CD1c-positive myeloid dendritic cell (primary cell): Measurements from ENCODE around the gene CYP39A1.
"Not testable (repeated sequence)": the region's sequence is repeated elsewhere in the genome, so short reads cannot be mapped to it uniquely, and the experiment has no call there.

Source experiments
- DNase-seq: peaks from one replicate; pipeline ENCODE4 v3.0.0-alpha.2; 2016; ENCODE audit errors: extremely low spot score

The CYP39A1 gene

DNA sequence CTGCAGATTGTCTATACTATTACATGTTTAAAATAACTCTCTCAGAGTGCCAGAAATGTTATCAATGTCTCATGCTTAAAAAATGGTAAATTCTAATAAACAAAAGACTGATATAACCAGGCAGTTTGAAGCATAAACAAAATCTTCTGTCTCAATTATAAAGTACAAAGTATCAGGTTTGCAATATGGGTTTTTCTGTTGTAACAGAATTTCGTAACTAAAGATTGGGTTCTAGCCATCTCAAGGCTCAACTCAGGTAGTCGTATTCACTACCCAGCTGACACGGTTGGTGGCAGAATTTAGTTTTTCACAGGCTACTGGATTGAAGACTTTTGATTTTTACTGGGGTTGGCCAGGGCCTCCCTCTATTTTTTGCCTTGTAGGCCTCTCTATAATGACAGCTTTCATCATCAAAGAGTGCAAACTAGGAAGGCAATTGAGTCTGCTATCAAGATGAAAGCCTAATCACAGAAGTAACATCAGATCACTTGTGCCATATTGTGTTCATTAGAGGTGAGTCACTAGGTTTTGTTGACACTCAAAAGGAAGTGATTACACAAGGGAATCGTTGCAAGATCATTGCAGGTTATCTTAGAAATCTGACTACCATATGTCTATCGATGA lies 3.6 kb downstream of the CYP39A1 start:
- no peak for DNase-seq

DNA sequence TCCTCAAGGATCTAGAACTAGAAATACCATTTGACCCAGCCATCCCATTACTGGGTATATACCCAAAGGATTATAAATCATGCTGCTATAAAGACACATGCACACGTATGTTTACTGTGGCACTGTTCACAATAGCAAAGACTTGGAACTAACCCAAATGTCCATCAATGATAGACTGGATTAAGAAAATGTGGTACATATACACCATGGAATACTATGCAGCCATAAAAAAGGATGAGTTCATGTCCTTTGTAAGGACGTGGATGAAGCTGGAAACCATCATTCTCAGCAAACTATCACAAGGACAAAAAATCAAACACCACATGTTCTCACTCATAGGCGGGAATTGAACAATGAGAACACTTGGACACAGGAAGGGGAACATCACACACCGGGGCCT lies 4.5 kb downstream of the CYP39A1 start:
- DNase-seq, result not testable (repeated sequence)

DNA sequence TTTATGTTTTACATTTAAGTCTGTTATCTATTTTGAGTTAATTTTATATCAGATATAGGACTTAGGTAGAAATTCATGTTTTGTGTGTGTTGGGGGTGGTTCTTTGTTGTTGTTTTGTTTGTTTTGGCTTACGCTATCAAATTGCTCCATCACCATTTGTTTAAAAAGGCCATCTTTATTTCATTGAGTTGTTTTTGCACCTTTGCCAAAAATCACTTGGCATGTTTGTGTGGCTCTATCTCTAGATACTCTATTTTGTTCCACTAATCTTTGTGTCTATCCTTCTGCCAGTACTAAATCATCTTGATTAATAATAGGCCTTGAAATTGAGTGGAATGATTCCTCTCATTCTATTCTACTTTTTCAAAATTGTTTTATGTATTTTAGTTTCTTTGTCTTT lies 7.4 kb downstream of the CYP39A1 start:
- no peak for DNase-seq

DNA sequence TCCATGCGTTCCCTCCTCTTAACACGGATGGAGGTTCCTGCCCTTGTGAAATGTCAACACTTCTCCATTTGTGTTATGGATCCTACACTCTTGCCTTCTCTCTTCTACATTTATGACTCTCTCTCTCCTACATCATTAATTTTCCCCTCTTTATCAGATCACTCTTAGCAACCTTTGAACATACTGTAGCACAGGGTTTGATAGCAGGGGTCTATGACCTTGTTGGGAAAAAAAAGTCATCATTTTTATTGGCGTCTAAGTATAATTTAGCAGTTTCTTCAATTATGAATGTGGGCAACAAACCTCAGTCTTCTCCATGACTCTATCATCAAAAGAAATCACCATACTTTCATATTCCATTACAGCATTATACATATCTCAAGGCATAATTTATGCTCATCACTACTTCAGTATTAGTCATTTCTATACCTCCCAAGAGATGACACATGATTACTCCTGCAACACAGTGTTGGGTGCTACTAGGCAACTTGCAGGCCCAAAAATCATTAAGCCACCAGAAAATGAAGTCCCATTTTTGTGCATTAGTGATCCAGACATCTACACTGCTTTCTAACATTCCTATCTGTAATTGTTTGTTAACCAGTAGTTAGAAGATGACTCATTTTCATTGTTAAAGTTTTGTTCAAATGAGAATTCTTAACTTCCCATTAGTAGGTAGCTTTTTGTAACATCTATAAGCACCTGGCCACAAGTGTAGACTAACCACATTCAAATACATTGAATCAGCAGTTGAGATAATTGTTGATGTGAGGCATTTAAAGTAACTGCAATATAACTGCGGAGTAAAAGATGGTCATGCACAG lies 9.5 kb downstream of the CYP39A1 start:
- DNase-seq, result no peak

DNA sequence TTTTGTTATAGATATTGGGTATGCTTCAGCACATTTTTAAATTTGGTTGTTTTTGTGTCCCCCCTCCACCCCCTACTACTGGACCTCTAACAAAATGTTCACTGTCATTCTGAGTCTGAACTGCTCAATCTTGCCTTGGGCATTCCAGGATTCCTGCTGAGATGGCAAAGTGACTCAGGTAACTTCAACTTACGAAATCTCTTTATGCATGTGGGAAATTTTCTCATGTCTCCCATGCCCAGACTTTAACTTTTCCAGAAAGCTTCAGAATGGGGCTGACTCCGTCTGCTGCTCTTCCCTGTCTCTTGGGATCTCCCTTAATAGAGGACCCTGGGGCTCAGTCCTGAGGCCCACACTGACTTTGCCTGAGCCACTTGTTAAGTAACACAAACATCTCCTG lies 14.0 kb downstream of the CYP39A1 start:
- no peak for DNase-seq

DNA sequence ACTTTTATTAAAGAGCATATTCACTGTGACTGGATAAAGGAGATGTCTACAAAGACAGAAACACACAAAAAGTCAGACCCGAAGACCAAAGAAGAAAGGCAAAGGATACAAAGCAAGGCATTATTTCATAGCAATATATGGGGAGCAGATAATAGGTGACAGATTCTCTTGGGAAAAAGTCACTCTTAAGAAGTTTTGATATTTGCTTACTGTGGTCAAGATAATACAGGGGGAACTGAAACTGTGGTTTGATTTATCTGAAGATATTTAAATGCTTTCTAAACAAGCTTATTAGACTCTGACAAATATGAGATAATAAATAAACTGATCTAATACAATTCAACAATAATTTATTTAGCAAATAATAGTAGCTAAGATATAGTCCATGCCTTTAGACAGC lies 14.7 kb downstream of the CYP39A1 start:
- no peak for DNase-seq

DNA sequence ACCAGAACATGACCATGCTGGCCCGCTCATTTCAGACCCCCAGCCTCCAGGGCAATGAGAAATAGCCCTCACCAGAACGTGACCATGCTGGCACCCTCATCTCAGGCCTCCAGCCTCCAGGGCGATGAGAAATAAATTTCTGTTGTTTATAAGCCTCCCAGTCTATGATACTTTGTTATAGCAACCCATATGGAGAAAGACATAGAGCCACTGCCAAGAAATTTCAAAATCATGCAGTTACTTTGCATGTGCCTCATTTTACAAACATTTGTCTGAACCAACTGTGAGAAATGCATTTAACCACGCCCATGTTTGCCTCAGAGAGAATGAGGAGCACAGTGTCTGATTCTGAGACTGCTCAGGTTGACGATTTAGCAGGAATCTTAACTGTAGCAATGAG lies 15.5 kb downstream of the CYP39A1 start:
- DNase-seq, result no peak

DNA sequence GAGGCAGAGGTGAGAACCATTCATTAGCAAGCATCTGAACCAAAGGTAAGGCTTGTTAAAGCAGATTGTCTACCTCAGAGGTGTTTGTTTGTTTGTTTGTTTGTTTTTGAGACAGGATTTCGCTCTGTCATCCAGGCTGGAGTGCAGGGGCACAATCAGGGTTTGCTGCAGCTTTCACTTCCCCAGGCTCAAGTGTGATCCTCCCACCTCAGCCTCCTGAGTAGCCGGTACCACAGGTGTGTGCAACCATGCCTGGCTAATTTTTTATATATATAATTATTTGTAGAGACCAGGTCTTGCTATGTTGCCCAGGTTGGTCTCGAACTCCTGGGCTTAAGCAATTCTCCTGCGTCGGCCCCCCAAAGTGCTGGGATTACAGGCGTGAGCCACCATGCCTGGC lies 17.2 kb downstream of the CYP39A1 start:
- no peak for DNase-seq

DNA sequence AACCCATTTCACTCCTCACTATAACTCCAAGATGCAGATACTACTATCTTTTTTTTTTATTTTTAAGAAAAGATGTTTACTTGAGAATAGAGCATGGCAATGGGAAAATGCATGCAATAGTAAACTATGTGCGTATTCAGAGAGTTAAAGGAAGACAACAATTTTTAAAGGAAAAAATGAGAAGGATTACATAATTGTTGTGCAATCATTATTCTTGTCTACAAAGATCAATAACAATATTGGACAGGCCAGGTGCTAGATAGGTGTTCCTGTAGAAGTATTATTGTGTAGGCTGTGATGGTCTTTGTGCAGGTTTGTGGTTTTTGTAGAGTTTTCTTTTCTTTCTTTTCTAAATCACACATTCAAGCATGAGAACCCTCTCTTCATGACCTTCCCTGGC lies 20.6 kb downstream of the CYP39A1 start:
- DNase-seq, result no peak

DNA sequence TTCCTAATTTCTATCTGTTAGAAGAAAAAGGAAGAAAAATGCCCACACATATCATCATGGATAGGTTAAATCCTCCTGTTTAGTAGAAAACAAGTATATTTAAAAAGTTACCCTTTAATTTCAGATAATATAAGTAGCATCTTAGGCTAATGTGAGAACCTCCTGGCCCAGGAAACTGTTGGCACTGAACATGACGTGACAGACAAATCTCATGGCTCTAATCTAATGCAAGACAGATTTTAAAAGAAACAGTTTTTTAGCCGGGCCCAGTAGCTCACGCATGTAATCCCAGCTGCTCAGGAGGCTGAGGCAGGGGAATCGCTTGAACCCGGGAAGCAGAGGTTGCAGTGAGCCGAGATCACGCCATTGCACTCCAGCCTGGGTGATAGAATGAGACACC lies 22.9 kb downstream of the CYP39A1 start:
- no peak for DNase-seq

DNA sequence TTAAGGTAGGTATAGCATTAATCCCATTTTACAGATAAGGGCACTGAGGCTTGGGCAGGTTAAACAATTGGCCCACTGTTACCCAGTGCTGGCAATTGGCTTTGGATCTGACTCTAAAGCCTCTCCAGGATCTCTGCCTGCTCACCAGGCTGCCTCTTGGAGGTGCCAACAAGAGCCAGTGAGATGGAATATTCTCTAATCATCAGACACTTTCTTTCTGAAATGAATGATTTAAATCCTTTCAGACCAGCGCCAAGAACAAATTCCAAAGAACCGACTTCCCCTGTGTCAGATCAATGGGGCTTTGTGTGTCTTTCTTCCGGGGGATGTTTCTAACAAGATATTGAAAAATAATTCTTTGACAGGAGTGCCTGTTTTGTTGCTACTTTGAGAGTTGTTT lies 23.6 kb downstream of the CYP39A1 start:
- no peak for DNase-seq

DNA sequence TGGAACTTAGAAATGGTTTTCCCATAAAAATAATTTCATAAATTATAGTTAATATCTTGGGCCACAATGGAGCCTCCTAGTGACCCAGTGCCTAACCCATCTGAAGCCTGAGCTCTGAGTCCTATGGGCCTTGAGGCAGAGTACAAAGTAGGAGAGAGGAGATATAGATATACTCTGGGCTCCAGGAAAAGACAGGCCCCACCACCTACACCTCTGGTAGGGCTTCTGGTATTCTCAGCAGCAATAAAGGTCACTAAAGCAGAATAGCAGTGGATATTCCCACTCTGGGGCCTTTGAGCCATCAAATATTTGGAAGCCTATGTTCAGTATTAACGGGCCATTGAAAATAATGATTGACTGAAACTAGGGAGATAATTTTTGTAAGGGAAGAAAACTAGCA lies 24.1 kb downstream of the CYP39A1 start:
- no peak for DNase-seq

DNA sequence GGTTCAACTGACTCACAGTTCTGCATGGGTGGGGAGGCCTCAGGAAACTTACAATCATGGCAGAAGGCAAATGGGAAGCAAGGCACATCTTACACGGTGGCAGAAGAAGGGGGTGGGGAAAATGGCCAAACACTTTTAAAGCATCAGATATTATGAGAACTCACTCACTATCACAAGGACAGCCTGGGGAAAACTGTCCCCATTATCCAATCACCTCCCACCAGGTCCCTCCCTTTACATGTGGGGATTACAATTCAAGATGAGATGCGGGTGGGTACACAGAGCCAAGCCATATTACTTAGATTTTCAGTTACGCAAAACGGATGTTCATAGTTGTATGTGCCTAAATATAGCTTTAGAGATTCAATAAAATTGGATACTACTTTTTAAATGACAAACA lies 25.6 kb downstream of the CYP39A1 start:
- DNase-seq, result no peak

DNA sequence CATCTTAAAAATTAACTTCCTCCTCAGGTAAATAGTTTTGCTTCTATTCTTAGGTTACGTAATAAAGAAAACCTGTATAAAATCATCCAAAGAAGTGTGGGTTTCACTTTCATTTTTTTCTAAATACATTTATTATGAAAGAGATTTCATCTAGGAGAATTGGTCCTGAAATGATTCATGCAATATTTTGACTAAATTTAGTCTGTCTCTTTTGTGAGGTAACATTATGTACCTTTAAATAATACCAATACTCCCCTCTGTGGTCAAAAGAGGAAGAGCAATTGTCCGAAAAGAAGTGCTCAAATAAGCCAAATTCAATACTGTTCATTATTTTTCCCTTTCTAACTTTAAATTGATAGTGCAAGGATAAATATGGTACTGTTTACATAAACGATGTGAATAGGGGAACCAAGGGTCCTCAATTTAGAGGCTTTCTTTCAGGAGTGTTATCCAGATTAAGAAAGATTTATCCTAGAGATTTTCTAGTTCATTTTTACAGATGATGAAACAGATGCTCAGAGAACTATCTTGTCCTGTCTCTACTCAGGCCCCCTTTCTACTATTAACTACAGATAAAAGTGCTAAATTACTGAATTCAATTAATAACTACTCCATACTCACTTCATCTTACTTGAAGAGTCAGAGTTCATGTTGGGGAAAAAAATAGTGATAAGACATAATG lies 26.2 kb downstream of the CYP39A1 start:
- peak; percentile 37 for DNase-seq

DNA sequence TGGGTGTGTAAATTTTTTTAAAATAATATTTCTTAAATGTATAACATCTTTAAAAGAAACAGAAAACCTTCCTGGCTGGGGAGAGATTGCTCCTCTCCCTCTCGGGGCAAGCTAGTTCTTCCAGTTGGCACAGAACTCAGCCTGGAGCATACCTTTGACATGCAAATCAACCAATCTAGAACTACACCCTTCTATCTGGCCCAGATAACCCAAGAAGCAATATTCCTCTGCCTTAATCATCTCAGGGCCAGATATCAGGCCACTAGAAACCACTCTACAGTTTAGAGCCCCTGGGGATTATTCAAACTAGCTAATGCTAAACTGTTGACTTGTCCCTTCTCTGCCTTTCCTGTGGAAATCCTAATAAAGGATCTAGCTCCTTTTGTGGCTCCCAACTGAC lies 33.9 kb downstream of the CYP39A1 start:
- no peak for DNase-seq

DNA sequence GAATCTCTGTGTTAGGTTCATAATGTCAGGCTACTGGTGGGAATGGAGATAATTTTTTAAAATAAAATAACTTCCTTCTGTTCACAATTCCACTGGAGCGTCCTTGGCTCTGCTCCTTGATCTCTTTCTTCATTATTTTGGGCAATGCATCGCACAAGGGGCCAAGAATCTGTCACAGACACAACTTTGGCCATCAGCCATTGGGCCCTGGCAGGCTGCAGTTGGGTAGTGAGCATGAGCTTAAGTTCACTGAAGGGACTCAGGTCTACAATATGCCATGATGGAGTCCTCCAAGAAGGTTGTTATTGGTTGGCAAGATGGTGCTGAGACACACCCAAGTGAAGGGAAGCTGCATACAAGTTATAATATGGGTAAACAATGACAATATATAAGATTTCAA lies 40.0 kb downstream of the CYP39A1 start:
- no peak for DNase-seq

DNA sequence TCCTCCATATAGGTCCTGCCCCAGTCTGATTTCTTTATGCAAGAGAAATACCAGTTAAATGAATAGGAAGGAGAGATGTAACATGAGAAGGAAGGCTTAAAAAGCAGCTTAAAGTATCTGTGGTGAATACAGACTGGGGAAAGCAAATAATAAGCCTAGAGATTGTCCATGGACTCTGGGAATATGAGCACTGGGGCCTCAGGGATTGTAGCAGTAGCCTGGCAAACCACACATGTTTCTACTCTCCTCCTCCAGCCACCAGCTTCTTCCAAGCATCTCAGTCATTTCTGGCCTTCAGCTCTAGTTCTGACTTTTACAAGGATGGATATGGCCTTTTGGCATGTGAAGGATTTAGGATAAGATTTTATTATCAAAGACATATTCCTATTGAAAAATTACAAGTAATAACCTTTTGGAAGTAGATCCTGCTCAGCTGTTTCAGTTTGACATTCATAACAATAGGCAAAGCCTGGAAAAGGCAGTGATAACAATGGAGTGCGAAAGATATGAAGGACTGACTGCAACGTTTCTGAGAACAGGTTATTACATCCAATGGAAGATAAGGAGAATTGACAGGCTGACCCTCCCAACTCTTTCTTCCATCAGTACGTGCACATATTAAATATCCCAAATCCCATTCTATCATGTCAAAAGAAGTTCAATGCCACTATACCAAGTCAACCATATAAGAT lies 41.6 kb downstream of the CYP39A1 start:
- DNase-seq, result no peak

DNA sequence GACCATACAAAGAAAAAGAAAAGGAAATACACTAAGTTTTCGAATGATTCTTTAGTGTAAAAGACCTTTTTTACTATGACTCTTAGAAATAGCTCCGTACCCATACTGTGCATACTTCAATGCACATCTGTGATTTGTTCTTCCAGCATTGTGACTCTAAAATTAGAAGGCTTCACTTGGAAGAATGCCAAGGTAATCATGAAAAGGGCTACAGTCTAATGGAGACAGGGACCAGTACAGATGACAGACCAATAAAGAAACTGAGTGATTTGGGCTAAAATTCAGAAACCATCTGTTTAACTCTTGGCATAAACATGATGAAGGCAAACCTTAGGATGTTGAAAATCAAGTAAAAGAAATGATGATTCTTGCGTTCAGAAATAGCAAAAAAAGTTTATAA lies 46.3 kb downstream of the CYP39A1 start:
- DNase-seq, result no peak

DNA sequence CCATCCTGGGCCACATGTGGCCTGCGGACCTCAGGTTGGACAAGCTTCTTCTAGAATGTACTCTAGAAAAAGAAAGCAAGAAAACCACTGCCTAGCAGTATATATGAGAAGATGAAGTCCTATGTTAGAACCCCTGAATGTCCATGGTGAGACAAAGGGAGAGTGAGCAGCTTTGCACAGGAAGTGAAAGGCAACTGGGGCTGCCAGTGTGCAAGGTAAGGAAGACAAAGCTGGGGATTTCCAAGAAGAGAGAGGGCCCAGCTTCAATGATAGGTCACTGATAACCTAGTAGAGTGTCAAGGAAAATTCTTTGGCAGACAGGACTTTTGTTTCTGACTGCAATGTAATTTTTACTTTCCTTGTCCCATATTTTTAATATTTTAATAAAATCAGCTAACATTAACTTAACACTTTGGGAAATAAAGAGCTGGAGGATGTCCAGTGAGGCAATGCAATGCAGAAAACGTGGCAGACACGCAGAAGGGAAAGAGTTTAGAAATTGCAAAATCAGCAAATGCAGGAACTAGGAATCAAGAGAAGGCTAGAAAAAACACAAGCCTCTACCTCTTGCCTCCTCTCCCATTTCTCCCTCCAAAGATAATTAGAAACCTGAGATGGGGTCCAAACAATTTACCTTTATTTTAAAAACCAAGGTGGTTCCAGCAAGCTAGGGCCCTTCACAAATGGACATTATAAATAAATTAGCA lies 47.4 kb downstream of the CYP39A1 start:
- DNase-seq, result no peak

DNA sequence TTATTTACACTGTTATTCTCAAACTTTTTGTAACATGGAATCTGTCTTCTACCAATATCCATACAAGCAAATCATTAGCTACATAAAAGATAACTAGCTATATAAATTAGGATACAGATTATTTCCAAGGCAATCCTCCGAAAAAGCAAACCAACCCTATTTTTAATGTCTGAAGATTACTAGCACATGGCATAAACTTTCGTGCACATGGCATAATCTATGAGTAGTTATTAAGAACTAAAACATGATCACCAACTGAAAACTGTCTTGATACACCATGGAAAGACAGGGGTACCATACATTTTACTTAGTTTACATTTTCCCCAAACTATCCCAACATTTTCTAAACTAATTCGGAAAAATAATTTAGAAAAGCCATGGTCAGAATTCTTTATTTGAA lies 54.4 kb downstream of the CYP39A1 start:
- no peak for DNase-seq

DNA sequence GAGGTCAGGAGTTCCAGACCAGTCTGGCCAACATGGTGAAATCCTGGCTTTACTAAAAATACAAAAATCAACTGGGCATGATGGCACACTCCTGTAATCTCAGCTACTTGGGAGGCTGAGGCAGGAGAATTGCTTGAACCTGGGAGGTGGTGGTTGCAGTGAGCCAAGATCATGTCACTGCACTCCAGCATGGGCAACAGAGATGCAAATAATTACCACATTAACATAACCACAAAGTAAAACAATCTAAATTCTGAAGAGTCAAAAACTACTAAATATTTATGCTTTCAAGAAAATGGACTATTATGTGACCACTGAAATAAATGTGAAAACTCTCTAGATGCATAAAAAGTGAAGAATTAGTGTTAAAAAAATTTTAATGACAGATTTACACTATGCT lies 59.9 kb downstream of the CYP39A1 start:
- DNase-seq, result no peak

DNA sequence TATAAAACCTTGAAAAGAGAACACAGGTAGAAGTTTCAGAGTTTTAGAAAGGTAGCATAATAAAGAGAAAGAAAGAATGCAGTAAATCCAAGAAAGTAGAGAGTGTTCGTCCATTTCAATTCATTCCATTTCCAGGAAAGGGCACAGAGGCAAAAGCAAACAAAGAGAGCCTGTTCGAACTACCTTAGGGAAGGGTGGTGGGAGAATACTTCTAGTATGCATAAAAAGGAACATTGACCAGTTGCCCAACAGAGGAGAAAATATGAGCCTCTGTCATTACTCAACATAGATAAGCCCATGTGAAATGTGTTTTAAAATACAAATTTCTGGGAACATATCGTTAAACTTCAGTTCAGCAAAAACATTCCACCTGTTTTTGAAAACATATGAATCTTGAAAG lies 60.6 kb downstream of the CYP39A1 start:
- no peak for DNase-seq
